Sigmoid colon (tissue), 7 donors: Measurements from ENCODE around the gene SGTA. TPM values are rescaled to one million over a fixed set of nuclear protein-coding genes. Genes with fewer than 3 reads are reported as not detected.
A peak's percentile ranks its signal among the peaks of the same experiment; 100 is the strongest.

ENCODE experiments used
- DNase-seq: peaks from one replicate; pipeline ENCODE4 v3.0.0-alpha.2; 2019
- H3K27ac ChIP-seq, 4 donors: fragments of 200-600 bp; sonication (generic); one replicate each; pipeline ENCODE4 v1.5.1; 2016 to 2019; ENCODE audit warnings: mild to moderate bottlenecking in 1 of 4
- H3K27me3 ChIP-seq, 3 donors: fragments of 200-600 bp; sonication (generic); one replicate each; pipeline ENCODE4 v1.5.1; 2019; ENCODE audit warnings: mild to moderate bottlenecking in 1 of 3
- H3K36me3 ChIP-seq, 4 donors: fragments of 200-600 bp; sonication (generic); one replicate each; pipeline ENCODE4 v1.5.1; 2016 to 2019
- H3K4me1 ChIP-seq, 4 donors: fragments of 200-600 bp; sonication (generic); one replicate each; pipeline ENCODE4 v1.5.1; 2017 to 2019
- H3K4me3 ChIP-seq, 4 donors: fragments of 200-600 bp; sonication (generic); one replicate each; pipeline ENCODE4 v1.5.1; 2017 to 2019; ENCODE audit warnings: mild to moderate bottlenecking in 2 of 4, moderate library complexity in 1 of 4
- H3K9me3 ChIP-seq, 4 donors: fragments of 200-600 bp in 3 of 4; sonication (generic) in 3 of 4; one replicate each; pipeline versions ENCODE4 v1.5.1 to v1.6.1; 2013 to 2019
- EP300 ChIP-seq, 4 donors: sonication (generic); formaldehyde crosslinking; IDR thresholded peaks; one replicate each; pipeline ENCODE4 v1.6.1; 2017; ENCODE audit warnings: antibody characterized with exemption in 4 of 4
- POLR2A ChIP-seq, 2 donors: fragments of 450-650 bp; IDR thresholded peaks; one replicate each; pipeline ENCODE4 v1.6.1; 2016; ENCODE audit warnings: antibody characterized with exemption in 2 of 2, mild to moderate bottlenecking in 2 of 2, moderate library complexity in 2 of 2
- POLR2AphosphoS5 ChIP-seq, 4 donors: sonication (generic); formaldehyde crosslinking; IDR thresholded peaks; one replicate each; pipeline ENCODE4 v1.6.1; 2017; ENCODE audit warnings: antibody characterized with exemption in 4 of 4
- WGBS, 2 donors: extraction: QIAGEN DNeasy Blood & Tissue Kit; methylation state at CpG; one replicate each; pipeline ENCODE4 v1.1.7; 2013; 5-methylcytosine and 5-hydroxymethylcytosine counted together
- intact Hi-C: fragments of 100-400 bp; cut with DNase I; formaldehyde crosslinking; loops from one replicate; pipeline ENCODE4 v1.15.1; 2023
- polyA plus RNA-seq, 3 donors: library from polyadenylated mRNA; stranded (reverse); fragments of 200-250 nt; gene quantifications; one replicate each; pipeline ENCODE4 v1.2.3, GENCODE V29; 2013
- total RNA-seq, 4 donors: library from RNA; depleted of rRNA; stranded (reverse); fragments of >200 nt; gene quantifications; one replicate each; pipeline ENCODE4 v1.1.0, GENCODE V29; 2016
- TF ChIP-seq, protein P1 (sequence below), 4 experiments: fragments of 450-650 bp in 3 of 4; fragments of 200-600 bp in 1 of 4; IDR thresholded peaks; one replicate each; pipeline ENCODE4 v1.5.1; 2016 to 2019; ENCODE audit warnings: antibody characterized with exemption in 4 of 4, mild to moderate bottlenecking in 3 of 4, moderate library complexity in 2 of 4
- donor health status: healthy with polysubstance abuse.
- donor health status: Bipolar disorder and iron deficiency.
- donor health status: healthy.

Gene SGTA
- total and polyA plus RNA-seq, 7 donors, result 42.5 to 80.7 (median 48.1) TPM

DNA sequence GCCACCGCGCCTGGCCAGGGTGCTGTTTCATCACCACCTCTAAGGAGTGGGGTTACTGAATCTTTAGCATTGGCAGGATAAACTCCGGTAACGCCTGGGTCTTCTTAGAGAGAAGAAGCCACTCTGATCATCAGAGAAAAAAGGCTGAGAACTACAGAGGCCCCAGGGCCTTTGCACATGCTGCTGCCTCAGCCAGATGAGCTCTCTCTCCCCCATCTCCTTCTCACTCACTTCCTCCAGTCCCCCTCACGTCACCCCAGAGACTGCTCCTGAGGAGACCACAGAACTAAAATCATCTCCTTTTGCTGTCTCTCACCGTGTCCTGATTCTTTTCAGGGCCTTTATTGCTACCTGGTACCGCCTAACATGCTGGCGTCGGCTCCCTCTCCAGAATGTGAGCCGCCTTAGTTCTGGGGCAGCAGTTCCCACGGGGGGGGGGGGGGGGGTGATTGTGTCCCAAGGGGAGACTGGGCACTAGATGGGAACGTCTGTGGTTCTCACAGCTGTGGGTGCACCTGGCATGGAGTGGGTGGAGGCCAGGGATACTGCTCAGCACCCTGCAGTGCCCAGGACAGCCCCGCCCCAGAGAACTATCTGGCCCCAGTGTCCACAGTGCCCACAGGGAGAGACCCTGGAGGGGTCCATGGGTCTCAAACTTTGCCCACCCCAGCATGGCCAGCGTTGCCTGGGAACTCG is 56.8 kb downstream of the SGTA start:
- Histone ChIP-seq H3K27me3 (peaks cover 8 to 42% (median 34%) of the 10 kb centered on the region in 3 donors), H3K9me3 (no peaks in the 10 kb centered on the region), H3K36me3 (no peaks in the 10 kb centered on the region), H3K27ac (no peak overlapping the region), H3K4me3 (no peak overlapping the region), H3K4me1 (peaks cover 0 to 20% (median 16%) of the 10 kb centered on the region in 4 donors)
- TF ChIP-seq POLR2A (IDR thresholded peaks at IDR 0.05), result no peak
- no peak for TF ChIP-seq EP300 (IDR thresholded peaks at IDR 0.05)
- TF ChIP-seq, protein P1, sequence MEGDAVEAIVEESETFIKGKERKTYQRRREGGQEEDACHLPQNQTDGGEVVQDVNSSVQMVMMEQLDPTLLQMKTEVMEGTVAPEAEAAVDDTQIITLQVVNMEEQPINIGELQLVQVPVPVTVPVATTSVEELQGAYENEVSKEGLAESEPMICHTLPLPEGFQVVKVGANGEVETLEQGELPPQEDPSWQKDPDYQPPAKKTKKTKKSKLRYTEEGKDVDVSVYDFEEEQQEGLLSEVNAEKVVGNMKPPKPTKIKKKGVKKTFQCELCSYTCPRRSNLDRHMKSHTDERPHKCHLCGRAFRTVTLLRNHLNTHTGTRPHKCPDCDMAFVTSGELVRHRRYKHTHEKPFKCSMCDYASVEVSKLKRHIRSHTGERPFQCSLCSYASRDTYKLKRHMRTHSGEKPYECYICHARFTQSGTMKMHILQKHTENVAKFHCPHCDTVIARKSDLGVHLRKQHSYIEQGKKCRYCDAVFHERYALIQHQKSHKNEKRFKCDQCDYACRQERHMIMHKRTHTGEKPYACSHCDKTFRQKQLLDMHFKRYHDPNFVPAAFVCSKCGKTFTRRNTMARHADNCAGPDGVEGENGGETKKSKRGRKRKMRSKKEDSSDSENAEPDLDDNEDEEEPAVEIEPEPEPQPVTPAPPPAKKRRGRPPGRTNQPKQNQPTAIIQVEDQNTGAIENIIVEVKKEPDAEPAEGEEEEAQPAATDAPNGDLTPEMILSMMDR (IDR thresholded peaks at IDR 0.05), result no peak
- no peak for TF ChIP-seq POLR2AphosphoS5 (IDR thresholded peaks at IDR 0.05)
- intact Hi-C loops, result no loop called here
- DNase-seq, result no peak
- WGBS, 2 donors, result 63 to 64% methylated on average over 15 of the region's 15 CpGs

DNA sequence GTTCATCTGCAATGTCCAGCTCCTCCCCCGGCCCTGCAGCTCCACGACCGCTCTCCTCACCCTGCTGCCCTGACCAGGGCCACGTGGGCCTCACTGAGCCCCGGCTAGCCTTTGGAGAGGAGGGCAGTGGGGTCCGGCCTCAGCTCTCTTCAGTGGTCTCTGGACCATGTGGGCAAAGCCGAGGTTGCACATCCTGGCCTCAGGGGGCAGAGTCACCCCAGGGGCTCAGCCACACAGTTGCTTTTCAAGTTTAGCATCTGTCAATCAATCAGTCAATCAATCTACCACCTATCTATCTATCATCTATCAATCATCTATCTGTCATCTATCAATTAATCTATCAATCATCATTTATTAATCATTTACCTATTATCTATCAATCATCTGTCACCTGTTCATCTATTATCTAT is 58.9 kb downstream of the SGTA start:
- TF ChIP-seq EP300 (IDR thresholded peaks at IDR 0.05) (no peak), POLR2AphosphoS5 (IDR thresholded peaks at IDR 0.05) (peak in 1 of 4 donors; percentile 31)
- Histone ChIP-seq H3K27ac (no peak overlapping the region), H3K36me3 (no peaks in the 10 kb centered on the region), H3K4me3 (no peak overlapping the region), H3K9me3 (no peaks in the 10 kb centered on the region), H3K4me1 (peaks cover 0 to 35% (median 30%) of the 10 kb centered on the region in 4 donors), H3K27me3 (peaks cover 20 to 62% (median 53%) of the 10 kb centered on the region in 3 donors)
- intact Hi-C loops, result no loop called here
- 51 to 72% methylated on average over 7 of the region's 7 CpGs for WGBS, 2 donors
- no peak for DNase-seq

DNA sequence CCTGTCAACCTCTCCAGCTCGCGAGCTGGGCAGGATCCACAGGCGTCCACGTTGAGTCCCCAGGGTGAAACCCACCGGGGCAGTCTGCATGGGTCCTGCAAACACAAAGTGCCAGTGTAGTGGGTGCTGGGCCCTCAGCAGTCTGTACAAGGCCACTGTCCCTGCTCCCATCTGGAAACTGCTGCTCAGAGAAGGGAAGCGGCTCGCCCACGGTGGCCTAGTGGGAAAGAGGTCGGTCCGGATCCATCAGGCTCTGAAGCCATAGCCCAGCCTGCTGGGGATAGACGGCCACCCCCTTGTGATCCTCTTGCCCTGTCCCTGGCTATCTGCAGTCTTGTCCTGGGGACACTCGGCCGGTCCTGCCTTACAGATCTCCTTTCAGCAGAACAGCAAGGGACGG is 59.3 kb downstream of the SGTA start:
- Histone ChIP-seq H3K4me1 (peaks cover 0 to 35% (median 30%) of the 10 kb centered on the region in 4 donors), H3K27me3 (peaks cover 20 to 66% (median 57%) of the 10 kb centered on the region in 3 donors), H3K27ac (peak overlapping the region in 3 of 4 donors; percentile 48 to 81 (median 49)), H3K9me3 (no peaks in the 10 kb centered on the region), H3K36me3 (no peaks in the 10 kb centered on the region), H3K4me3 (no peak overlapping the region)
- 72 to 83% methylated on average over 14 of the region's 14 CpGs for WGBS, 2 donors
- intact Hi-C loops, result no loop called here
- no peak for TF ChIP-seq POLR2A (IDR thresholded peaks at IDR 0.05)
- TF ChIP-seq, protein P1 (IDR thresholded peaks at IDR 0.05), result no peak
- no peak for TF ChIP-seq EP300 (IDR thresholded peaks at IDR 0.05)
- TF ChIP-seq POLR2AphosphoS5 (IDR thresholded peaks at IDR 0.05), result no peak
- DNase-seq, result no peak

DNA sequence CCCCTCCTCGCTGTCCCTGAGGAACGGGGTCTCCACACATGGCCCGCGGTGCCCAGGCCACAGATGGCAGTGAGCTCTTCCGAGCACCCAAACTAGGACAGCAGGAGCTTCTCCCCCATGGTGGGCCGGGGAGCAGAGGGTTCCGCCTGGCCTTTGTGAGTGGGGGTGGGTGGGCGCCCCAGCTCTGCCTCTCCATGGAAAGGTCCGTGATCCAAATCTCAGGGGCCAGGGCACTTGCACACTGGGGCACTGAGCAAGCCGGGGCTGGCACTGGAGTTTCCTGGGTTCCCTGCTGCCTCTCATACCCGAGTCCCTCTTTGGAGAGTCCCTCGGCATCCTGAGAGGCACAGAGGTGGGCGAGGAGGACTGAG is 59.7 kb downstream of the SGTA start:
- H3K4me1 ChIP-seq, result peaks cover 0 to 35% (median 30%) of the 10 kb centered on the region in 4 donors
- H3K27ac ChIP-seq, result peak overlapping the region in 3 of 4 donors; percentile 48 to 81 (median 49)
- 70 to 81% methylated on average over 13 of the region's 13 CpGs for WGBS, 2 donors
- no peaks in the 10 kb centered on the region for H3K9me3 ChIP-seq
- intact Hi-C loops, result no loop called here
- TF ChIP-seq EP300 (IDR thresholded peaks at IDR 0.05) (no peak), POLR2AphosphoS5 (IDR thresholded peaks at IDR 0.05) (no peak), POLR2A (IDR thresholded peaks at IDR 0.05) (no peak)
- TF ChIP-seq, protein P1 (IDR thresholded peaks at IDR 0.05), result no peak
- no peak overlapping the region for H3K4me3 ChIP-seq
- no peak for DNase-seq
- no peaks in the 10 kb centered on the region for H3K36me3 ChIP-seq
- H3K27me3 ChIP-seq, result peaks cover 20 to 69% (median 58%) of the 10 kb centered on the region in 3 donors

DNA sequence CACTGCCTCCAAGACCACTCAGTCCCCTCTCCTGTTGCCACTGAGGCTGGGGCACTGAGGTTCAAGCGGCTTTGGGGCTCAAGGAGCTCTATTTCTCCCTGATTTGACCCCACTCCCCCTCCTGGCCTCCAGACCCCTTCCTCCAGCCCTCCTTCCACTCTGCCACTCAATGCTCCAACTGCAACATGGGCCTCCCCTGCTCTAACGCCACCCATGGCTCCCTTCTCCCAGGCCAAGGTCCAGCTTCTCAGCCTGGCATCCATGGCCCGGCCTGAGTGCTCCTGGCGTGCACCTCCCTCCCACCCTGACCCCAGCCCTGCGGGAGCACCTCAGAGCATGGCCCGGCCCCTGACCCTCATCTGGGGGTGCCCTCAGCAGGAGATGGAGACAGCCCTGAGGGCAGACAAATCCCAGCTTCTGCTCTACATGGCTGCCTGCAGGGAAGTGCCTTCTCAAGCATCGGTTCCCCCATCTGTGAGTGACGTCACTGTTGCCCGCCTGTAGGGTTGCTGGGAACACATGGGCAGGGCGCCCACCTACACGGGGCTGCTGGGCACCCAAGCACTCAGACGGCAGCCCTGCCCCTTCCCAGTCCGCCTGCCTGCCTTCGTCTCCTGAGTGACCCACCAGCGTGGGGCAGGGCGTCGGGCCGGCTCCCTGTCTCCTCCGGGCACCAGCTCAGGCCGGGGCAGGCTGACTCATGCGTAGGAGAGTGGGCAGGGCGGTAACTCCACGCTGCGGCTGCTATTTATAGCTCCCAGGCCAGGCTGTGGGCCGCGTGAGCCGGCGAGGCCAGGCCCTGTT is 60.3 kb downstream of the SGTA start:
- Histone ChIP-seq H3K27me3 (peaks cover 20 to 67% (median 56%) of the 10 kb centered on the region in 3 donors), H3K27ac (peak overlapping the region; percentile 16 to 81 (median 48)), H3K36me3 (no peaks in the 10 kb centered on the region), H3K4me1 (peaks cover 0 to 35% (median 30%) of the 10 kb centered on the region in 4 donors), H3K9me3 (no peaks in the 10 kb centered on the region), H3K4me3 (no peak overlapping the region)
- WGBS, 2 donors, result 28 to 55% methylated on average over 28 of the region's 28 CpGs
- no peak for TF ChIP-seq POLR2A (IDR thresholded peaks at IDR 0.05)
- TF ChIP-seq EP300 (IDR thresholded peaks at IDR 0.05), result no peak
- TF ChIP-seq POLR2AphosphoS5 (IDR thresholded peaks at IDR 0.05), result peak in 2 of 4 donors; percentile 6 to 20
- TF ChIP-seq, protein P1 (IDR thresholded peaks at IDR 0.05), result no peak
- DNase-seq, result peak; percentile 86
- intact Hi-C loops, result no loop called here
